Ureter (tissue), 1 donor: Measurements from ENCODE around the gene CDK8. TPM values are rescaled to one million over a fixed set of nuclear protein-coding genes. Genes with fewer than 3 reads are reported as not detected.

Source experiments
- DNase-seq: peaks from one replicate; pipeline ENCODE4 v3.0.0-alpha.2; 2020; ENCODE audit warnings: low spot score
- total RNA-seq: library from RNA; stranded (reverse); gene quantifications from one replicate; pipeline ENCODE4 v1.2.4, GENCODE V29; 2023
- donor health status: DM: yes; HTN: yes; CAD: no.

CDK8 gene
- total RNA-seq, 1 donor from 2014 or later = 18.0 TPM

DNA sequence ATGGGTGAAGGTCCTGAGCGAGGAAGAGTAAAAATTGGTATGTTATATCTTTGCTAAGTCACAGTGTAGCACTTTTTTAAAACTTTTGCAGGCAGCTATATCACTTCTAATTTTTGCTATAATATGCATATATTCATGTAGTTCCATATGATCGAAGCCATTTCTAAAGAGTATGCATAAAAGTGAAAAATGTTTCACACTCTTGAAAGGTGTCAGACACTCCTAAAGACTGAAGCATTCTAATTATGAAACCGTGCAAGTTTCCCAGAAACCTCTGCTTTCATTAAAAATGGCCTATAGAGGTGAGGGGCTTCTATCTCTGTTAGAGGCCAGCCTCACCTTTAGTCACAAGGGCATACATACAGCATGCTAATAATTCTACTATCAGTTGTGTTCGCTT is 128.9 kb downstream of the CDK8 start:
- no peak for DNase-seq

DNA sequence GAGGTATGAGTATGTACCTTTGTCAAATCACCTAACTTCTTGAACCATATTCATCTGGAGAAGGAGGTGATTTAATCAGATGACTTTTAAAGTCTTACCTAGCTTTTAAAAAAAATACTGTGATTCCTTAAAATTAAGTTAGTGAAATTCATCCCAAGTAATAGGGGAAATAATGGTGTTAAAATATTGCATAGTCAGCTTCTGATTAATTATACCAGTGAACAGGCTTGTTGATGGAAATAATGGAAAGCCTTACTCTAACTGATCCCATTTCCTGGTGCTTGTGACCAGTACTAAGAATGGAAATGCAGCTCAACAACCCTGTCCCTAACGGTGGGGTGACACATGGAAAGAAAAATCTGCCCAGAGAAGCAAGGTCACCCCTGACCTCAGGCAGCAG is 130.7 kb downstream of the CDK8 start:
- DNase-seq = no peak

DNA sequence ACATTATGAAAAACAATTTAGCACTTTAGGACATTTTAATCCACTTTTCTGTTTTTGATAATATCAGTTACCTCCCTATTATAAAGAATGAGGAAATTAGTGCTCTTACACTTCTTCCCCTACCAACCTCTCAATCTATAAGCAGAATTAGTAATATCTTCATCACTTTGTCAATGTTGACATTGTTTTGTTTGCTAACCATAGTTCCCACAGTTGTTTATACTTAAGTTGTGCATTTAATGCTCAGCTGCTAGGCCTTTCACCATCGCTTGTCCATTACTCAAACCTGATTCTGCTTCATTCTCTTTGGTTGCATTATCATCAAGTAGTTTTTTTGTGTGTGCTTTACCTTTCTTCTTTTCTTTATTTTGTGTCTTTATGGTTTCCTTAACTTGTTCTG is 132.1 kb downstream of the CDK8 start:
- no peak for DNase-seq

DNA sequence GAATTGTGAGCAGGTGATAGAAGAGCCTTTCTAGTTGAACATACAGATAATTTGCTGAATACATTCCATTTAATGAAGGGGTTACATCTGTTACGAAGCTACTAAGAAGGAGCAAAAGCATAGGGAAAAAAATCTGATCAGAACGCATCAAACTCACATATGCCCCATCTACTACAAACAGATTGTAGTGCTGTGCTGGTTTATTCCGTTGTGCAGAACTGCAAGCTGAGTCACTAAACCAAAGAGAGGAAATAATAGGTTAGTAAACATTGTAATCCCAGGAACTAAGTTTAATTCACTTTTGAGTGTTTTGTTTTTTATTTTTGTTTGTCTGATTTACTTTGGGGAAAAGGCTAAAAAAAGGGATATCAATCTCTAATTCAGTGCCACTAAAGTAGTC is 136.3 kb downstream of the CDK8 start:
- no peak for DNase-seq

DNA sequence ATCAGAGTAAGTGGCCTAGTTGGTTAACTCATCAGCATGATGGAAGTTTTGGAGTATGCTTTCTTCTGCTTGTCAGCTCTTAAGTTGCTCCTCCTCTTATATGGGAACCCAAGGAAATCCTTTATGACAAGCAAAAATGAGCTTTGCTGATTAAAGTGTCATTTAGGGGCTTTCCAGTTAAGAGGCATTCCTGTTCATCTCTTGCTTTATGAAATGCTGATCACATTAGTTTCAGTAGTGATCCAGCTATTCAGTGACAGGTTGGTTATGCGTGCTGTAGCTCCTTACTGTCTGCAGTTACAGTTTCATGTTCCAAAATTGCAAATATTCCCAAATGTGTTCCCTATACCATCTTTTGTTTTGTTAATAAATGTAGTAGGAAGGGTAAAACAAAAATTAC is 146.6 kb downstream of the CDK8 start:
- DNase-seq = no peak

DNA sequence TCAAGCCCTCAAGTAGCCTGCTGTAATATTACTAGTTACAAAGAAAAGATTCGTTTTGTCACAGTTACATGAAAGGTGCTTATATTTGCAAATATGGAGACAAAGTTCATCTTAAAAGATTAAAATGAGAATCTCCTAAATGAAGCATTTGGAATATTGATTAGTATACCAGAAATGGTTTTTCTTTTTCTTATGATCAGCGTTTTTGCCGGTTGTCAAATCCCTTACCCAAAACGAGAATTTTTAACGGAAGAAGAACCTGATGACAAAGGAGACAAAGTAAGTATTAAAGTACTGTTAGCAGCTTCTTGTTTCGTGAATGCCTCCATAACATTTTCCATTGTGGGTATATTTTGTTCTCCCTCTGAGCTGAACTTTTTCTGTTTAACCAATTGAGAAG is 147.1 kb downstream of the CDK8 start:
- no peak for DNase-seq

DNA sequence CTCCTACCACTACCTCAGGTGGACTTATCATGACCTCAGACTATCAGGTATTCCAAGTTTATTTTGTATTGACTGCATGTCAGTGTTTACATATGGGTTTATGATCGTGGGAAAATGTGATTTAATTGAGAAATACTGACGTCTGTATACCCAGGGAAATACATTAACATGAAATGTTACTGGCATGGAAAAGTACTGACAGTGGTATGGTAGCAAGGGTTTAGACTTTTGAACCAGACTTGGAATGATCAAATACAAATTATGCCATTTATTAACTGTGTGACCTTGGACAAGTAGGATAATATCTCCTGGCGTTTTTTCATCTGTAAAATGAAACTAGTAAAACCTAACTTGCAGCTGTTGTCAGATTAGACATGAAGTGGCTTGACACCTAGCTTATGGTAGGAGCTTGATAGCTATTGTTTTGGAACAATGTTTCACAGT is 147.7 kb downstream of the CDK8 start:
- DNase-seq = no peak

DNA sequence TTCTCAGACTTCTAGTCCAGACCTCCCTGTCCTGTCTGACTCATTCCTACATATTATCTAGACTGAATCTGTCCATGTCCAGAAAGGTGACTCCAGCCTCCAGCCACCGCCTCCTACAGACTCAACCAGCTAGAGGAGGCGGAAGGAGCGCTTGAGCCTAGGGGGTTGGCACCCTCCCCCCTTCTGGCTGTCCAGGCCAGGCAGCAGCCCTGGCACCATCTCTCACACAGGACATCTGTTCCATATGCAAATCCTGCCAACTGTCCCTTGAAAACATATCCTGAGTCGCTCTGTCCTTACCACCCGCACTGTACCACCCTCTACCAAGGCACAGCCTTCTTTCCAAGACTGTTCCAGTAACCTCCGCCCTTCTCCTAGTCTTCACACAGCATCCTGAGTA is 152.9 kb downstream of the CDK8 start:
- no peak for DNase-seq

DNA sequence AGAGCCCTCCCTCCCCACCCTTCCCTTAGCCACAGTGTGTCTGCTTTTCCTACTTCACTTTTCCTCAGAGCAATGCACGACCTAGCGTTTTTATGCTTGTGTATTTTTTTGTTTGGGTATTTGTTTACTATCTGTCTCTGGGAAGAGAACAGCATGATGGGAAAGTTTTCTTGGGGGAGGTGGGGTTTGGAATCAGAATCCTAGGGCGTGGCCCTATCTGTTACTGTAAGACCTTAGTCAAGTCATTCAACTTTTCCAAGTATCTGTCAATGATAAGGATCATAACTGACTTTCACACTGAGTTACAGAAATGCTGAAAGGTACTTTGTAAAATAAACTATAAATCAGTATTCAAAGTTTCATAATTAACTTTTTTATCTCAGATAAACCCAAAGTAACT is 157.3 kb downstream of the CDK8 start:
- DNase-seq = no peak

DNA sequence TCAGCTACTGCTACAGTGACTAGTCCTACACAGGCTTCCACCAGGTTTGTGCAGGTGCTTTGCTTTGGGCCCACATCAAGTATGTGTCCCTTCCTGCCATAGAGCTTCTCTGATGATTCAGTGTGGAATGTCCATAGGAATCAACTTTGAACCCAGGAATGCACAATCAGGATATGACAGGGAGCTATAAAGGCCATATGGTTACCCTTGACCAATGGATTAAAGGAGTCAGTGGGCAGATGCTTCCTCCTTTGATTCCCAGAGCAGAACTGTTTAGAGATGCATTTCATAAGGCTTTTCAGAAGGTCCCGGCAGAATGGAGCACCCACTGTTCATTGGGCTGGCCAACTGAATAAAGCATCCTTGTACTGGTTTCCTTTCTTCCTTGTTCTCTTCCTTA is 158.3 kb downstream of the CDK8 start:
- DNase-seq = no peak

DNA sequence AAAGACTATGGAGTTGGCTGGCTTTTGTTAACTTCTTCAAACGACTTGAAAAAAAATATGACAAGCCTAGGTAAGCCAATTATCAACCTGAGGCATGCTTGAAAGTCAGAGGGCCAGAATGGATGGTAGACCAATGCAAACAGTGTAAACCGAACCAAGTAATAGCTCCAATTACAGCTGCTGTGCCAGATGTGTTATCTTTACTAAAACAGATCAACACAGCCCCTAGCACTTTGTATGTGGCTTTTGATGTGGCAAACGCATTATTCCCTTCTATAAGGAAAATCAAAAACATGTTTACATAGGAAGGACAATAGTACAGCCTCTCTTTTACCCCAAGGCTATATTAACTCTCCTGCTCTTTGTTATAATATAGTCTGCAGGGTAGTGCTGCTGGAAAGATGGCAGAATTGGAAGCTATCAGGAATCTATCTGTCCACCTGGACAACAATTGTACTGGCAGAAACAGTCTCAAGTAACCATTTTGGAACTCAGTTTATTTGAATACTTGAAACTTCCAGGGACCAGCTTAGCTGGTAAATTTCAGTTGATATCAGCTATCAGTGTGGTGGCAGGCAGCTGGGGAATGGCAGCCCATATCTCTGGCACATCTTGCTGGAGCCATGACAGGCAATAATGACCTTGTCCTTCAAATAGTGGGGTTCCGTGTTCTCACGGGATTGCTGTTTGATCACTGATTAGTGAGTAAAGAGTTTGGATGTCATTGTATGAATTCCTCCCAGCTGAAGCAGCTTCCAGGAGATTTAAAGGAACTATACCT is 159.2 kb downstream of the CDK8 start:
- DNase-seq = no peak

DNA sequence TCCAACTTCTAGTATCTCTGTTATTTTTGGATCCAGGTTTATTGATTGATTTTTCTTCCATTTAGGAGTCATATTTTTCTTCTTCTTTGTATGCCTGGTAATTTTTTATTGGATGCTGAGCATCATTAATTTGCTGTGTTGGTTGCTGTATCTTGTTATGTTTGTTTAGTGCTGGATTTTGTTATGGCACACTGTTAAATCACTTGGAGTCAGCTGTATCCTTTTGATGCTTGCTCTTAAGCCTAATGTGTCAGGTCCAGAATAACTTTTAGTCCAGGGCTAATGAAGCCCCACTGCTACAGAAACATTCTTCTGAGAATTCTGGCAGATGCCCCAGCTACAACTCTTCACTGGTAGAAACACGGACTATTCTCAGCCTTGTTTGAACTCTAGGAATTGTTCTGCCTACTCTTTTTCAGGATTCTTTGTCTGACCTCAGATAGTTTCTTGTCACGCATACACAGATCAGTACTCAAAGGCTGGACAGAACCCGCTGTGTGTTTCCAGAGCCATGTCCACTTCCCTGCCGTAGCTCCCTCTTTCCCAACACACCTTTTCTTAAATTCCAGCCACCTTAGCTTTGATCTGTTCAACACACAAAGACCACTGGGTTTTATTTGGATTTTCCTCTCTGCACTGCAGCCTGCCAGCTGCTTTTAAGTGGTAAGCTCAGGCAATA is 166.5 kb downstream of the CDK8 start:
- DNase-seq = no peak

DNA sequence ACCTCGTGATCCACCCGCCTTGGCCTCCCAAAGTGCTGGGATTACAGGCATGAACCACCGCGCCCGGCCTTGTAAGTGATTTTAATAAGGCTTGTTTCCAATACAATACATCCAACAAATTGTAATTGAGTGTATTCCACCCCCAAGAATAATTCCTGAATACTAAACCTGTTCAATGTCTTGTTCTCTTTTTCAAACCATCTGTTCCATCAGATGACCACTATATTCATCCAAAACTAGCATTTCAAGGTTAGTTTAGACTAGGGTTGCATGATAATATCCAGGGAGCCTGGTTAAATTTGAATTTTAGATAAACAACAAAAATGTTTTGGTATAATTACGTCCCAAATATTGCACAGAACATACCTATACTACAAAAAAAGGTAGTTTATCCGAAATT is 168.1 kb downstream of the CDK8 start:
- DNase-seq = no peak

DNA sequence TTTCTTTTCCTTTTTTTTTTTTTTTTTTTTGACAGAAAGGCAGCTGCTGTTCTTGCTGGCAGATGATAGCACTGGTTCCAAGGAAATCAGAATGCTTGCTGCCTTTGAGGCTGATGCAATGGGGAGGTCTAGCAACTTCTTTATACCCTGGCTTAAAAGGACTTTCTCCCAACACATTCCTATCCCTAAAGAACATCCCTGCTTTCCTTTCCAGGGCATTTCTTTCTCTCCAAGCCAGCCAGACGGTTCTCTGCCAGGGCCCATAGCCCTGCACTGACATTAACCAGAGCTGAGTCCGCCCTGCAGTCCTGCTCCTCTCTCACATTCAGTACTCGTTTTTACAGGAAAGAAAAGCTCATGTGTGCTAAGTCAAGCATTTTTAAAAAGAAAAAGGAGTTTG is 169.7 kb downstream of the CDK8 start:
- no peak for DNase-seq

DNA sequence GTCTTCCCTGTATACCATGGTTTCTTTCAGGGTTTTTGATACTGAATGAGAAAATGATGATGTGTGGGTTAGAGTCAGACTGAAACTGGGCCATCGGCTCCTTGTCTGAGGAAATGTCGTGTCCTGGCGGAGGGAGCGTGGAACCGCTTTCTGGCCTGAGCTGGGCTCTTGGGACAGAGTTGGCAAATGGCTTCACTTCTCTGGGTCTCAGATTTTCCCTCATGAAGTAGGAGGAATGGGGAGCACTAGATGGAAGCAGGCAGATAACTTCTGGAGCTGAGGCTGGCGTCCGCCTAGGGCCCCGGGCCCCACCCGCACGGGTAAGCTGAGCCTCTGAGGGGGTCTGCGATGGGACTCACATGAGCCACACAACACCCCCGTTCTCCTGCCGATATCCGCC is 170.3 kb downstream of the CDK8 start:
- DNase-seq = no peak

DNA sequence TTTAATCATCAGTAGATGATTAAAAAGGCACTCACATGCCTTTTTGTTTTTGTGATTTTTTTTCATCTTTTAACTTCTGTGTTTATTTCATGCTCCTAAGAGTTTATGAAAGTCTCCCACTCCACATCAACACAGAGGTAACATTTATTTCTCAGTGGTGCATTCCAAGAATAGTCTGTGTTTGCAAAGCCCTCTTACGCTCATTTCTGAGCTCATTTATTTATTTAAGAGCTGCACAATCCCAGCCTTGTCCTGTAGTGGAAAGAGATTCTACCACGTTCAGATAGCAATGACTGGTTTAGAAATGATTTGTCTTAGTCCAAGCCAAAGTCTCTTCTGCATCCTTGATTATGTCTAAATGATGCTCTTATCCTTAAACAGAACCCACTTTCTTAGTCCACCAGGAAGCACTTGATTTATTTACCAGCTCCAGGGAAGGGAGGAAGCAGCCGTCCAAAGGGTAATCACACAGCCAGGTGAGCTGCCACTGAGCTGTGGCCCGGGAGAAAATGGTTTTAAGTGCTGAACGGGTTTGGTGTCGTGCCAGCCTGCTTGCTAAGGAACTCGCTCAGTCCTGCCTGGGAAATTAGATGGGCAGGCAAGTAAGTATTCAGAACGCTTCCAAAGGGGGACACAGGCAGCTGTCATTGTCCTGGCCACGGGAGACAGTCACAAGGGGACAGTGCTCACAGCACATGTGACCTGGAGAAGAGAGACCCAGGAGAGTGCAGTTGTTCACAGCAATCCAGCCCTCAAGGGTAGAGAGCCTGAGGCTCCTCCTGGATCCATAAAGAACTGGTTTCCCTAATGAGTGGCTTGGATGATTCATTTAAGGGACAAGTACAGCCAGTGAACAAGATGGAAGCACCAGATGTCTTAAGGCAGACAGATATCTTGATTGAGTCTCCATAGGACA is 171.8 kb downstream of the CDK8 start:
- no peak for DNase-seq

DNA sequence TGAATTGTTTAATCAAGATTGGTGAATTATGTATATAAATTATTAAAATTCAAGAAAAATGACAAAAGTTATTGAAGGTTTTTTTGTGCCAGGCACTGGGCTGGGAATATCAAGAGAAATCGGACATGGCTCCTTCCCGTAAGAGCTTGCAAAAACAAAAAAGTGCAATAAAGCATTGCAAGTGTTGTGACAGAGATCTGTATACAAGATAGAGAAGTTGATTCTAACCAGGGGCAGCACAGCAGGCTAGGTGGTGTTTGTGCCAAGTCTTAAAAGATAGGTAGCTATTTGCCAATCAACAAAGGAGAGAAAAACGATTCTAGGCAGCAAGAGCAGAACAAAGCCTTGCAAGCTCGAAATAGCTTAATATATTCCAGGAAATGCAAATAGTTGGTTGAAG is 179.8 kb downstream of the CDK8 start:
- no peak for DNase-seq

DNA sequence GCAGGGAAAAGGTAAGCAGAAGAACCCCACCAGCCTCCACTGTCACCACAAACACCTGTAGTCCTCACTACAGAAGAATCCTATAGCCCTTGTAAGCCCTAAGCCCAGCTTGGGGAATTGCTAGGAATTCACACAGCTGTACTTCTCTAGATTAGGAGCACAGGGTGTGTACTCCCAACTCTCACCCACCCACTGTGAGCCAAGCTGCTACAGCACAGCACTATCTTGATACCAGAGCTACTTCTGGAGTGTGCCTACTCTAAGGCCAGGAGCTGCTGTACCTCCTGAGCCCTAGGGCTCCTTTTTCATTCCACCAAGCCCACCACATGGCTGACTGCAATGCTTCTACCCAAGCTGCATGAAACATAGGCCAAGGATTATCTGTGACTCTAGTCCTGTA is 181.2 kb downstream of the CDK8 start:
- DNase-seq = no peak

DNA sequence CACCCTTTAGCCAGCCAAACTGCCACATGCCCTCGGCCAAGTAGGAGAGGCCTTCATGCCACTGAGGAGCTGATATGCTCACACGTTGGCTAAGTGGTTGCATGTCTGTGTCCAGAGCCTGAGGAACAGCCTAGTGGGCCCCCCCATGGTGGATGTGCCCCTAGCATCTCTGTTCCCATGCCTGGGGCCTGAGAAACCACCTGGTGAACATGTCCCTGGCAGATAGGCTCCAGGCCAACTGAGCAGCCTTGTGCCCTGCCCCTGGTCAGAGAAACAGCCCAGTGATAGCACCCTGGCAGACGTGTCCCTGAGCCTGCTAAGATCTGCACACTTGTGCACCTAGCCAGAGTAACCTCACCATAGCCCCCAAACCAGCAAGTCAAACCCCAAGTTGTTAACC is 181.7 kb downstream of the CDK8 start:
- DNase-seq = no peak

DNA sequence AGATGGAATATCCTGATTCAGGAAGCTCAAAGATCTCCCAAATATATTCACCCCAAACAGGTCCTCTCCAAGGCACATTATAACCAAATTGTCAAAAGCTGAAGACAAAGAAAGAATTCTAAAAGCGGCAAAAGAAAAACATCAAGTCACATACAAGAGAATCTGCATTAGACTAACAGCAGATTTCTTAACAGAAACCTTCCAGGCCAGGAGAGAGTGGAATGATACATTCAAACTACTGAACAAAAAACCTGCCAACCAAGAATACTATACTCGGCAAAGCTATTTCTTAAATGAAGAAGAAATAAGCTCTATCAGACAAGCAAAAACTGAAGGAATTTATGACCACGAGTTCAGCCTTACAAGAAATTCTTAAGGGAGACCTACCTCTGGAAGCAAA is 183.0 kb downstream of the CDK8 start:
- no peak for DNase-seq

DNA sequence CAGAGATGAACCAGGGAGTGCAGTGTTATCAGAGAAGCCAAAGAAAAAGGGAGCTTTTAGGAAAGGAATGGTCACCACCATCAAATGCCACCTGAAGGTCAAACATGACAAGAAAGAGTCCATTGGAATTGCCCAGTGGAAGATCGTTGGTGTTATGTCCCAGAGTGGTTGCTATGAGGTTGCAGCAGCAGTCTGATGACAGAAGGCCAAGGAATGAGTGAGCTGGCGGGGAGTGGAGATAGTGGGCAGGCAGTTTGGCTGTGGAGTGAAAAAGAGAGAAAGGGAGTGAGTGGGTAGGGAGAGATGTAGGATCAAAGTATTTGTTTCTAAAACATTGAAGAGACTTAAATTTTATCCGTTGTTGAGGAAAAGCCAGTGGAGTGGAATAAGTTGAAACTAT is 186.2 kb downstream of the CDK8 start:
- DNase-seq = no peak

DNA sequence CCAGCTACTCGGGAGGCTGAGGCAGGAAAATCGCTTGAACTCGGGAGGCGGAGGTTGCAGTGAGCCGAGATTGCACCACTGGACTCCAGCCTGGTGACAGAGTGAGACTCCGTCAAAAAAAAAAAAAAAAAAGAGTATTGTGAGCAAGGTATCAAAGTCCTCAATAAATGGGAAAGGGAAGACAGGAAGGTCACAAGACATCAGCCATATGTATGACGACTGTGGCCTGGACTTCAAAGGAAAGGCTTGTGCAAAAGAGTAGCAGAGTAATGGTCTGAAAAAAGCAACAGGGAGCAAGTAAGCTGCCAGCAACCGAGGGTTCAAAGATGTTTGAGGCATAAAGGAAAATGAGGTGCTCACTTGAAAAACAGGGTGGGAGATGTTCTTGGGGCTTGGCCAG is 187.5 kb downstream of the CDK8 start:
- no peak for DNase-seq

DNA sequence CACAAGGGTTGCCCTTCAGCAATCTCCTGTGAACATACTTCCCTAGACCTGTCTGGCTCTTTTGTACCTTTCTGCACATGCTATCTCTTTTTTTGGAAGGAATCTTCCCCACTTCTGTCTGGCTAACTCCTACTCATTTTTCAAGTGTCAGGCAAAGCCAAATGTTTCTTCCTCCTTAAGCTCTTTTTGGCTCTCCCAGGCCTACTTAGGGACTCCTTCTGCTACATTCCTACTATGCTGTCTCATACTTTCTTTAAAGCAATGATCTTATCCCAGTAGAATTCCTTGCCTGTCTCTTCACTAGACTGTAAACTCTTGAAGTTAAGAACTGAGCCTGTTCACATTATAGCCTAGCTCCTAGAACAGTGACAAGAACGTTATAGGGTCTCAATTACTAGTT is 188.6 kb downstream of the CDK8 start:
- DNase-seq = no peak
